Heart left ventricle (tissue), 16 donors: ENCODE data around the gene PLAC8L1. TPM values are rescaled to one million over a fixed set of nuclear protein-coding genes. Genes with fewer than 3 reads are reported as not detected.
A peak's percentile ranks its signal among the peaks of the same experiment; 100 is the strongest.

Experiments used
- ATAC-seq, 4 donors: fragments of 200-7000 bp; cut with Tn5 transposase; one replicate each; pipeline ENCODE4 v1.9.1; 2020 to 2022; ENCODE audit warnings: moderate library complexity in 4 of 4, mild to moderate bottlenecking in 3 of 4, moderate number of reproducible peaks in 1 of 4
- DNase-seq, 5 donors: peaks; one replicate each; pipeline ENCODE4 v3.0.0-alpha.2; 2020
- H3K27ac ChIP-seq, 12 donors: fragments of 200-600 bp; sonication (generic) in 4 of 12; one replicate each; pipeline versions ENCODE4 v1.5.0 to v1.8.0; 2016 to 2022; ENCODE audit warnings: mild to moderate bottlenecking in 2 of 12
- H3K27me3 ChIP-seq, 9 donors: fragments of 200-600 bp; sonication (generic) in 2 of 9; one replicate each; pipeline versions ENCODE4 v1.5.1 to v1.8.0; 2016 to 2022; ENCODE audit warnings: mild to moderate bottlenecking in 3 of 9
- H3K36me3 ChIP-seq, 9 donors: fragments of 200-600 bp; sonication (generic) in 2 of 9; one replicate each; pipeline versions ENCODE4 v1.5.0 to v1.8.0; 2018 to 2022; ENCODE audit warnings: mild to moderate bottlenecking in 2 of 9
- H3K4me1 ChIP-seq, 12 donors: fragments of 200-600 bp; sonication (generic) in 4 of 12; one replicate each; pipeline versions ENCODE4 v1.5.0 to v1.8.0; 2016 to 2022; ENCODE audit warnings: mild to moderate bottlenecking in 3 of 12
- H3K4me3 ChIP-seq, 12 donors: fragments of 200-600 bp; sonication (generic) in 4 of 12; one replicate each; pipeline versions ENCODE4 v1.5.0 to v1.8.0; 2017 to 2022; ENCODE audit warnings: mild to moderate bottlenecking in 9 of 12, moderate library complexity in 4 of 12
- H3K9me3 ChIP-seq, 12 donors: fragments of 200-600 bp; sonication (generic) in 4 of 12; one replicate each; pipeline versions ENCODE4 v1.5.0 to v1.8.0; 2016 to 2022; ENCODE audit warnings: mild to moderate bottlenecking in 1 of 12
- CTCF ChIP-seq, 12 donors: fragments of 200-600 bp; sonication (generic) in 4 of 12; IDR thresholded peaks; one replicate each; pipeline versions ENCODE4 v1.5.0 to v1.8.0; 2018 to 2022; ENCODE audit warnings: antibody characterized with exemption in 12 of 12, mild to moderate bottlenecking in 5 of 12
- POLR2A ChIP-seq, 2 donors: fragments of 450-650 bp; IDR thresholded peaks; one replicate each; pipeline ENCODE4 v1.6.1; 2017; ENCODE audit warnings: antibody characterized with exemption in 2 of 2, mild to moderate bottlenecking in 2 of 2, moderate library complexity in 2 of 2
- WGBS, 4 donors: extraction: QIAGEN DNeasy Blood & Tissue Kit in 2 of 4; methylation state at CpG; one replicate each; pipeline versions ENCODE4 v1.1.5 to v1.1.7; 2013 to 2018; 5-methylcytosine and 5-hydroxymethylcytosine counted together
- intact Hi-C, 10 donors: fragments of 100-400 bp; cut with DNase I; formaldehyde crosslinking; loops; one replicate each; pipeline versions ENCODE4 v1.11.1 to v1.14.2; 2022
- long read RNA-seq, 3 donors: library from polyadenylated mRNA; unstranded; transcript quantifications; one replicate each; pipeline ENCODE4 v2.0.0, GENCODE V29; 2020 to 2021
- polyA plus RNA-seq, 2 donors: library from polyadenylated mRNA; stranded (reverse); fragments of 200-250 nt; gene quantifications; one replicate each; pipeline ENCODE4 v1.2.3, GENCODE V29; 2013
- total RNA-seq, 9 donors: library from RNA; depleted of rRNA in 2 of 9; stranded (reverse); fragments of >200 nt in 2 of 9; fragmentation: NEBNext Ultra II Directional in 3 of 9; extraction: Animal tissue kit (Norgen Biotek cat#: 25700) in 3 of 9; gene quantifications; one replicate each; pipeline versions ENCODE4 v1.1.0 to v1.2.4, GENCODE V29; 2016 to 2023
- donor health status: ischemic (EF 13 %, LVEDD 7.1; RV severe dilation, severe dysfunction).
- donor health status: healthy with polysubstance abuse.
- donor health status: DM: no; HTN: yes; CAD: no.
- donor health status: DM: no; HTN: no; CAD: no.
- donor health status: ischemic (EF 25% LVEDD 6.9; RV normal size, moderate dysfunction).
- donor health status: ischemic (EF 25% LVEDD 5.7; RV mildly dilated, moderate dysfunction).
- donor health status: healthy.
- donor health status: DM: yes; HTN: yes; CAD: no.
- donor health status: ischemic (EF 35%, LVEDD 5.7; RV mildly dilated, moderate dysfunction).
- donor health status: nonischemic (EF 11% LVEDD 7.7; RV severe dilation, severe dysfunction).
- donor health status: DM: yes; HTN: yes; CAD: no.
- donor health status: PGD.
- donor health status: ischemic (EF 29% LVEDD 5.4; RV normal size, mild dysfunction).
- donor health status: nonischemic (EF 23%, LVEDD 6.1; RV moderate dilation, normal function).

PLAC8L1 gene
- total RNA-seq (under 1 TPM in 1 of 9 donors, not detected in 8; 0.59 TPM), polyA plus RNA-seq (not detected)
- long read RNA-seq, donor 1, result 0 reads
- long read RNA-seq, donor 2, result 0 reads
- long read RNA-seq, donor 3, result 0 reads

- peak within 1 kb of the TSS in 1 of 12 donors; percentile 67 for H3K27ac ChIP-seq
- H3K4me1 ChIP-seq, result peaks cover 0 to 14% (median 0%) of the 10 kb centered on the region in 12 donors
- TF ChIP-seq POLR2A (IDR thresholded peaks at IDR 0.05) (no peak), CTCF (IDR thresholded peaks at IDR 0.05) (no peak)
- intact Hi-C loops, result no loop called here
- no peak for DNase-seq
- H3K27me3 ChIP-seq, result no peaks in the 10 kb centered on the region
- no peaks in the 10 kb centered on the region for H3K9me3 ChIP-seq
- H3K4me3 ChIP-seq, result no peak within 1 kb of the TSS
- no peaks in the 10 kb centered on the region for H3K36me3 ChIP-seq
- 92 to 98% (median 94%) methylated on average over 2 of the region's 2 CpGs for WGBS, 4 donors
- ATAC-seq, result no peak
These were observed at the start of gene PLAC8L1 for GRCh38 chr5:146105477-146105876. Gene PLAC8L1, minus strand, starts transcription at chr5:146105577. Its CDS starts 1,266 bp downstream, at chr5:146104311.

- Histone ChIP-seq H3K9me3 (no peaks in the 10 kb centered on the region), H3K27ac (no peak overlapping the region), H3K4me1 (no peaks in the 10 kb centered on the region), H3K27me3 (no peaks in the 10 kb centered on the region), H3K4me3 (no peak overlapping the region), H3K36me3 (peaks cover 0 to 100% (median 93%) of the 10 kb centered on the region in 9 donors)
- 57 to 77% (median 65%) methylated on average over 3 of the region's 3 CpGs for WGBS, 4 donors
- intact Hi-C loops, result loop anchor here in 4 of 10 donors (10.0 kb wide), 1 partner anchor 113 kb away; no protein-coding TSS in a partner anchor
- ATAC-seq (no peak), DNase-seq (no peak)
- TF ChIP-seq CTCF (IDR thresholded peaks at IDR 0.05), result no peak
These were observed 46.6 kb upstream of the PLAC8L1 start for GRCh38 chr5:146151970-146152369.

- no peak overlapping the region for H3K4me3 ChIP-seq
- DNase-seq (no peak), ATAC-seq (no peak)
- H3K4me1 ChIP-seq, result no peaks in the 10 kb centered on the region
- no peak overlapping the region for H3K27ac ChIP-seq
- H3K36me3 ChIP-seq, result peaks cover 0 to 99% (median 86%) of the 10 kb centered on the region in 9 donors
- H3K27me3 ChIP-seq, result no peaks in the 10 kb centered on the region
- H3K9me3 ChIP-seq, result no peaks in the 10 kb centered on the region
- TF ChIP-seq CTCF (IDR thresholded peaks at IDR 0.05), result no peak
- TF ChIP-seq POLR2A (IDR thresholded peaks at IDR 0.05), result no peak
- intact Hi-C loops, result loop anchor here in 5 of 10 donors (10.0 kb wide), 2 partner anchors 453 to 1933 kb away; no protein-coding TSS in a partner anchor
- WGBS, 4 donors, result 82 to 88% (median 85%) methylated on average over 8 of the region's 8 CpGs
These were observed 32.6 kb upstream of the PLAC8L1 start for GRCh38 chr5:146137967-146138403.

GRCh38 chr5:146130440-146131045 lies 25.2 kb upstream of the PLAC8L1 start:
- Histone ChIP-seq H3K4me1 (no peaks in the 10 kb centered on the region), H3K27me3 (no peaks in the 10 kb centered on the region), H3K4me3 (no peak overlapping the region), H3K27ac (no peak overlapping the region), H3K9me3 (no peaks in the 10 kb centered on the region), H3K36me3 (peaks cover 0 to 98% (median 95%) of the 10 kb centered on the region in 9 donors)
- intact Hi-C loops, result loop anchor here in 7 of 10 donors (2.0 to 10.0 kb wide), 5 partner anchors 70 to 1928 kb away; no protein-coding TSS in a partner anchor
- peak in 1 of 4 donors; percentile 20 for ATAC-seq
- WGBS, 4 donors, result 52 to 55% (median 54%) methylated on average over 3 of the region's 3 CpGs
- TF ChIP-seq POLR2A (IDR thresholded peaks at IDR 0.05), result no peak
- peak; percentile 33 to 74 (median 58) for TF ChIP-seq CTCF (IDR thresholded peaks at IDR 0.05)
- no peak for DNase-seq
